ENCODE data around the gene TRRAP.

Gene TRRAP

GRCh38 chr7:98903246-98903645, 24.9 kb downstream of the TRRAP start:
- DNase-seq = no peak

- DNase-seq = no peak
Measured at GRCh38 chr7:98907570-98907969, 29.2 kb downstream of the TRRAP start.

GRCh38 chr7:98908585-98908984, 30.3 kb downstream of the TRRAP start:
- DNase-seq = no peak

DNA sequence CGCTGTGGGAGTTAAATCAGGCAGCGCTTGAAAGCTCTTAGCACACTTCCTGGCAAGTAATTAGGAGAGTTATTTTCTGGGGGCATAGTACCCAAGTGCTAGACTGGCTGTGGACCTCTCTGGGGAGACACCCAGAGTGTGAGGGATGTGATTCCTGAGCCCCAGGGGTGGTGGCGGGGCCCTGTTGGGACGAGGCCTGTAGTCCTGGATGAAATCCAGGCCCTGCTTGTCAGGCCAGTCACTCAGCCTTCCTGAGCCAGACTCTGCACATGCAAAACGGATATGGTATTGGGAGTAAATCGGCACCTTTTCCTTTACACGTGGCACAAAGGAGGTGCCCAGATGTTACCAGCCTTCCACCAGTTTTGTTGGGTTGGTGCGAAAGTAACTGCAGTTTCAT, 31.2 kb downstream of the TRRAP start:
- DNase-seq = no peak

DNA sequence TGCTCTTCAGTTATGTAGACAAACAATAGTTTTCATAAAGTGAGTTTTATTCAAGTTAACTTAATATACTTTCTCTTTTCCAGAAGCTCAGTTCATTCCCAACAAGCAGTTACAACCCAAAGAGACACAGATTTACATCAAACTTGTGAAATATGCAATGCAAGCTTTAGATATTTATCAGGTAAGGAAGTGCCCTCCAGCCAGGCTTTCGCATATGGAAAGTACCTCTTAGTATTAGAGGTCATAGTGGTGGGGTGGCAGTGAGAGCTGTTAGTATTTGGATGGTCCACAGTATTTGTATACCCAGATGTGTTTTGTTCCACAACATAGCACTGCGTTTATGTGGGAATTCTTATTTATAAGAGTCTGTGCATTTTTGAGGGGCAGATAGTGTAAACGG, 32.1 kb downstream of the TRRAP start:
- no peak for DNase-seq

- DNase-seq = no peak
Measured at GRCh38 chr7:98911916-98912315, 33.6 kb downstream of the TRRAP start.

GRCh38 chr7:98913026-98913425, 34.7 kb downstream of the TRRAP start:
- no peak for DNase-seq

DNA sequence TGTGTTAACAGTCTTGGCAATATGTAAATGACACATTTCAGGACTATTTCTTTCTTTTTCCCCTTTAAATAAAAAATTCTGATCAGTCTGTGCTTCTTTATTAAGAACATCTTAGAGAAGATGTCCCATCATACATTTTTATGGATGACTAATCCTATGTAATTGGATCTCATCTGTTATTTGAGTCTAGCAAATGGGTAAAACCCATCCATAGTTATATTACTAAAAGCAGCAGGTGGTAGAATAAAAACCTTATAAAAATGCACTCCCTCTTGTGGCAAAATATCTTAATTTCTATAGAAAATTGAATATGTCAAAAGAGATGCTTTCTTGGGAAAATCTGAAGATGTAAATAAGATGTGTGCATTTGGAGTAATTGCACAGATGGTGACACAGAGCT, 35.3 kb downstream of the TRRAP start:
- no peak for DNase-seq

DNA sequence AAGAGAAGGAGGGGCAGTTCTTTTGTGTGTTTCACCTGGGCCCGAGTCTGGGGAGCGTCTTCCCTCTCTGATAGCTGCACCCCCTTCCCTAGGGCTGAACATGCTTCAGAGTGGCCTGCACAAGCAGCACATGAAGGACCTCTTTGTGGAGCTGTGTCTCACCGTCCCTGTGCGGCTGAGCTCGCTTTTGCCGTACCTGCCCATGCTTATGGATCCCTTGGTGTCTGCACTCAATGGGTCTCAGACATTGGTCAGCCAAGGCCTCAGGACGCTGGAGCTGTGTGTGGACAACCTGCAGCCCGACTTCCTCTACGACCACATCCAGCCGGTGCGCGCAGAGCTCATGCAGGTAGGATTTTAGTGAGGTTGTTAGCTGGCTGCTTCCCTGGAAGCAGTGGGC, 39.0 kb downstream of the TRRAP start:
- no peak for DNase-seq

DNA sequence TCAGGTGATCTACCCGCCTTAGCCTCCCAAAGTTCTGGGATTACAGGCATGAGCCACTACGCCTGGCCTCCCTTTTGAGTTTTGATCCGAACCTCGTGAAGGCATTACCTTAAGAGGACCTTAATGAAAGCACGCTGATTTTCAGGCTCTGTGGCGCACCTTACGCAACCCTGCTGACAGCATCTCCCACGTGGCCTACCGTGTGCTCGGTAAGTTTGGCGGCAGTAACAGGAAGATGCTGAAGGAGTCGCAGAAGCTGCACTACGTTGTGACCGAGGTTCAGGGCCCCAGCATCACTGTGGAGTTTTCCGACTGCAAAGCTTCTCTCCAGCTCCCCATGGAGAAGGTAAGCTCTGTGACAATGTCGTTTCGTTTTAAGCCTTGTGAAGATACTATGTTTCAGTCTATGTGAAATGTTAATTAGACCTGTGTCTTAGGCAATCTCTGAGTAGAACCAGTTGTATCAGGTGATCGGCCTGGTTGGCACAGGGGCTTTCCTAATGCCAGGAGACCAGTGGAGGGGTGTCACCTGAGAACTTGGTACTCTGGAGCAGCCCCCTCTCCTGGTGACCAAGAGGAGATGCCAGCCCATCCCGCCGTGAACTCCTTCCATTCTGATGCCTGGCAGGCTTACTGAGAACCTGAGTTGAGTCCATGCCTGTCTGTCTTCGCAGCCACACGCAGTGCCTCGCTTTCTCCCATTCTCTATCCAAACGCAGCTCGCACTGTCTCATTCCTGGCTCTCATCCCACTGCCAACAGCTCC, 43.5 kb downstream of the TRRAP start:
- DNase-seq = no peak

DNA sequence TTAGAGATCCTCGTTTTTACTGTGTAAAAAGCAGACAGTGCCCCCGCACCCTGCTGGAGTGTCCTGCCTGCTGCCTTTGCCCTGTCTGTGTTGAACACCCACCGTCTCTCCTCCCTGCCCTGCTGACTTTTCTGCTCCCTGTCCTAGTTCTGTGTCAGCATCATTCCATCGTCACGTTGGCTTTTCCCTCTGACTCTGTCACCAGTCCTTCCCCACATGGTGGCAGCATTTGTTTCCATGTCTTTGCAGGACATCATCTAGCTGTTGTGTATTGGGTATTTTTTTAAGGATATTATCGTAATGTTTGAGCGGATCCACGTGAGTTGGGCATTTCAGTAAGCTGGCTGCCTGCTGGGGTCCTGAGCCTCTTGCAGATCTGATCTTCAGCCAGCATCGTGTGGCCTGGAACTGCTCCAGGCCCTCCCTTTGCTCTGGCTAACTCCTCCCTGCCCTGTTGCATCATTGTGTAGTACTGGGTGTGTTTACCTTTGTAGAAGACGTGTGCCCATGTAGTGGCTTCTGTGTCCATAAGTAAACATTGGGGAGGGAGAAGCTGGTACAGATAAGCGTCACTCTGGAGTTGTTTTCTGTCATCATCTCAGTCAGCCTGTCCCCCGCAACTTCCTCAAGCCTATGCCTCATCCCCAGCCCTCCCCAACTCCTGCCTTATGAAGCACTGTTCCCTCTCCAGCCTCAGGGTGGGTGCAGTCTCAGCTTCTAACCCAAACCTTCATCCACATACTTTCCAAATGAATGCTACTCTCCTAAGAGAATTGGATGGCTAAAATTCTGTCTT, 44.3 kb downstream of the TRRAP start:
- no peak for DNase-seq

DNA sequence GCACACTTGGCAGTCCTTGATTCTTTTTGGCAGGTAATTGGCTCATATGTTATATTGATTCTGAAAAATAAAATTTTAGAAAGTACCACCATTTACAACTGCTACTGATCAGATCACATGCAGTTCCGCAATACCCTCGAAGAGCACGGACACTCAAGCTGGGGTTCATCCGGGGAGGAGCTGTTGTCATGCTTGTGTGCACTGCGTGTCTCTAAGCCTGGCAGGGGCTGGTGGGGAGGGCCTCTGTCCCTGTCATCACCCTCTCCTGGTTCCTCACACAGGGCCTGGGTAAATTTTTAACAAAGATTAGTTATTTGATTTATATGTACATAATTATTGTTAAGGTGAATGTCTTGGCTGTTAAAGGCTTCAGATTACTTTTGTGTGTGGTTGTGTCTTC, 45.2 kb downstream of the TRRAP start:
- DNase-seq = no peak

GRCh38 chr7:98927125-98927524, 48.8 kb downstream of the TRRAP start:
- no peak for DNase-seq

DNA sequence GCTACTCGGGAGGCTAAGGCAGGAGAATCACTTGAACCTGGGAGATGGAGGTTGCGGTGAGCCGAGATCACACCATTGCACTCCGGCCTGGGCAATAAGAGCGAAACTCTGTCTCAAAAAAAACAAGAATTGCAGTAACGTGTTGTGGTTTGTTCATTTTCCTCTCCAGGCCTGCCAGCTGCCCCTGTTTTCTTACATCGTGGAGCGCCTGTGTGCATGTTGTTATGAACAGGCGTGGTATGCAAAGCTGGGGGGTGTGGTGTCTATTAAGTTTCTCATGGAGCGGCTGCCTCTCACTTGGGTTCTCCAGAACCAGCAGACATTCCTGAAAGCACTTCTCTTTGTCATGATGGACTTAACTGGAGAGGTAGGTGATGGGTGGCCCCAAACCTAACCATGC, 52.1 kb downstream of the TRRAP start:
- DNase-seq = peak; percentile 17

- peak; percentile 36 for DNase-seq
Measured at GRCh38 chr7:98930921-98931320, 52.6 kb downstream of the TRRAP start.

GRCh38 chr7:98933321-98933720, 55.0 kb downstream of the TRRAP start:
- DNase-seq = no peak

DNA sequence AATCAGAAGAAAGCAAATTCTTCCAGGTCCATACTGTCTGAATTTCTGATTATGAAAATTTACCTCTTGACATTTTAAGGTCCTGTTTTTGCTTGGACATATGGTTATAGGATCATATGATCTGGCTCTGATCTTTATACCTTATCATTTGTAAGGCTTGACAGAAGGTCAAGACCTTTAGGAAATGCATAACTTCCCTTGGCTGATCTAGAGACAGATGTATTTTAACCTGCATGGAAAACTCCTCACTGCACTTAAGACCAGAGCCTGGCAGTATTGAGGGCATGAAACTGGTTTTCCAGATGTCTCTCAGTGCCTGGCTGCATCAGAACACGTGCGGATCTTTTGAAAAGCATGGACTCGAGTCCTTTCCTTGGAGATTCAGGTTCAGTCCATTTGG, 55.9 kb downstream of the TRRAP start:
- no peak for DNase-seq

DNA sequence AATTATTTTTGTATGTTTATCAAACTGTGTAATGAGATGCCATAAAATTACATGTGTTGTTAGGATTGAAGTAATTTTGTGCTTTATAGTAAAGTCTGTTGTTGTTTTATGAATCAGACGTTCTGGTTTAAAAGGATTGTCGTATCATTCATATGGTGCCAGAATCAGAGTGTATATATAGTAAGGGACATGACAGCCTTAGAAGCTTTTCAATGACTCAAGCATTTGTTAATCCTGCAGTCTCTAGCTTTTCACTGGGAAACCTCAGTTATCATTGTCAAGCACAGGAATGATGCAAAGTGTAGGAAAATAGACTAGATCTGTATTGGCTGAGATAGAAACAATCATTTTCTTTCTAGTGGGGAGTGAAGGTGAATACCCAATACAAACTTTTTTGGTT, 57.5 kb downstream of the TRRAP start:
- DNase-seq = no peak

DNA sequence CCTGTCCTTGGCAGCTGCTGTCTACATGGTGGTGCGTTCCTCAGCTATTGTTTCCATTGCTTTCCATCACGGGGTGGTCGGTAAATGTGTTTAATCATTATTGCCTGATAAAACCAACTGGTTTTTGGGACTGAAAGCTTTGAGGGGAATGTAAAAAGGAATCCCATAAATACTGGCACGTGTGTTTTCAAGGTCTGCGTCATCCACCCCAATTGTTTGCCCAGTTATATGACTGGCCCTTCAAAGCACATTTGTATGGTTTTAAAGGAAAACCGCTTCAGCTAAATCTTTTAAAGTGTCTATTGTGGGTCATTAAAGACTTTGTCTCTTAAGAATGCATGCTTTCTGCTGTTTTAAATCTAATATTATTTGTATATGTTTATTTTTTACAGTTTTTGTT, 65.0 kb downstream of the TRRAP start:
- no peak for DNase-seq

- no peak for DNase-seq
Measured at GRCh38 chr7:98944386-98944785, 66.1 kb downstream of the TRRAP start.

DNA sequence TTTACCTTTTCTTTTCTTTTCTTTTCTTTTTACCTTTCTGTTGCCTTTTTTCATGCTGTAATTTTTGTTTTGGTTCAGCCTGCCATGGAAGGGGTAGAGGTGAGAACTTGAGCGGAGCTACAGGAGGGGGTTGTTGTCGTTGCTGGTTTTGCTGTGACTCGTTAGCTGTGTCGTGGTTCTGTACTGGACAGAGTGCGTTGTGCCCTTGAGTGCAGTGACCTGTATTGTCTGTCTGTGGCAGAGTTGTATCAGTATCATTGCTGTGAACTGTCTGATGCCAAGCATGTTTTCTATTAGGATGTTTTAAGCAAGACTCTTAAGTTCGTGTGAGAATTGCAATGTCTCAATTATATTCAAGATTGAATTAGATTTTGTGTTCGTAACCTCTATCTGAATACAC, 67.5 kb downstream of the TRRAP start:
- DNase-seq = no peak

DNA sequence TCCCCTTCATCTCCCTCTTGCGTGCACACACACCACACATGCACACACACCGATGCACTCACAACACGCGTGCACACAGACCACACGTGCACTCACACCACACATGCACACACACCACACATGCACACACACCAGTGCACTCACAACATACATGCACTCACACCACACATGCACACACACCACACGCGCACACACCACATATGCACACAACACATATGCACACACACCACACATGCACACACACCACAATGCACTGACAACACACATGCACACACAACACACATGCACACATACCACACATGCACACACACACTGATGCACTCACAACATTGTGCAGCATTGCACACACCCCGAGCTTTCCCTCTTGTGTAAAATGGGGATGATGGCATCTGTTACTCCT, 68.1 kb downstream of the TRRAP start:
- DNase-seq = no peak

DNA sequence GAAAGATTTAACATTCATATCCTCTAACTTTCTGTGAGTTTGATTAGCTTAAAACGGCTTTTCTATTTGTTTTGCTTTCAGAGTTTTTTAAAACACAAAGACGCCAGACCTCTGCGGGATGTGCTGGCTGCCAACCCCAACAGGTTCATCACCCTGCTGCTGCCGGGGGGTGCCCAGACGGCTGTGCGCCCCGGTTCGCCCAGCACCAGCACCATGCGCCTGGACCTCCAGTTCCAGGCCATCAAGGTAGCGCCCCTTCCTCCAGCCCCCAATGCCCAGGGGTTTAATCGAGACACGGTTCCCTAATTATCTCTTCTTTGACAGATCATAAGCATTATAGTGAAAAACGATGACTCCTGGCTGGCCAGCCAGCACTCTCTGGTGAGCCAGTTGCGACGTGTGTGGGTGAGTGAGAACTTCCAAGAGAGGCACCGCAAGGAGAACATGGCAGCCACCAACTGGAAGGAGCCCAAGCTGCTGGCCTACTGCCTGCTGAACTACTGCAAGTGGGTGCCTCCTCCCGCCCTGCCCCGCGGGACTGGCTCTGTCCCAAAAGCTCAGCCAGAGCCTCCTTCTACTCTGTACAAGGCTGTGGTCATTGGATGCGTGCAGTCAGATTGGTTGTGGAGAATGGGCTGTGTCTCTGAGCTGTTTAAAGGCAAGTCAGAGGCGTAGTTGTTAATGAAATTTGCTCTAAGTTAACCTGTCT, 71.2 kb downstream of the TRRAP start:
- no peak for DNase-seq

- no peak for DNase-seq
Measured at GRCh38 chr7:98955992-98956391, 77.7 kb downstream of the TRRAP start.
